ENCODE data around the gene TNFRSF11A. TPM values are rescaled to one million over a fixed set of nuclear protein-coding genes. Genes with fewer than 3 reads are reported as not detected.

Gene TNFRSF11A
- total RNA-seq (2021), result 6.3 and 6.7 TPM in 2 replicates
- percentile 45 among the genes with signal in this experiment for Bru-seq, nascent RNA
- percentile 44 among the genes with signal in this experiment for BruChase-seq, experiment 1, labeled RNA remaining after a 2-hour chase
- percentile 49 among the genes with signal in this experiment for BruChase-seq, experiment 2, labeled RNA remaining after a 6-hour chase
- long read RNA-seq, partial matches to known transcripts, result 0 of 4 reads
- long read RNA-seq, other reads (novel, unspliced or antisense), result 4 of 4 reads

DNA sequence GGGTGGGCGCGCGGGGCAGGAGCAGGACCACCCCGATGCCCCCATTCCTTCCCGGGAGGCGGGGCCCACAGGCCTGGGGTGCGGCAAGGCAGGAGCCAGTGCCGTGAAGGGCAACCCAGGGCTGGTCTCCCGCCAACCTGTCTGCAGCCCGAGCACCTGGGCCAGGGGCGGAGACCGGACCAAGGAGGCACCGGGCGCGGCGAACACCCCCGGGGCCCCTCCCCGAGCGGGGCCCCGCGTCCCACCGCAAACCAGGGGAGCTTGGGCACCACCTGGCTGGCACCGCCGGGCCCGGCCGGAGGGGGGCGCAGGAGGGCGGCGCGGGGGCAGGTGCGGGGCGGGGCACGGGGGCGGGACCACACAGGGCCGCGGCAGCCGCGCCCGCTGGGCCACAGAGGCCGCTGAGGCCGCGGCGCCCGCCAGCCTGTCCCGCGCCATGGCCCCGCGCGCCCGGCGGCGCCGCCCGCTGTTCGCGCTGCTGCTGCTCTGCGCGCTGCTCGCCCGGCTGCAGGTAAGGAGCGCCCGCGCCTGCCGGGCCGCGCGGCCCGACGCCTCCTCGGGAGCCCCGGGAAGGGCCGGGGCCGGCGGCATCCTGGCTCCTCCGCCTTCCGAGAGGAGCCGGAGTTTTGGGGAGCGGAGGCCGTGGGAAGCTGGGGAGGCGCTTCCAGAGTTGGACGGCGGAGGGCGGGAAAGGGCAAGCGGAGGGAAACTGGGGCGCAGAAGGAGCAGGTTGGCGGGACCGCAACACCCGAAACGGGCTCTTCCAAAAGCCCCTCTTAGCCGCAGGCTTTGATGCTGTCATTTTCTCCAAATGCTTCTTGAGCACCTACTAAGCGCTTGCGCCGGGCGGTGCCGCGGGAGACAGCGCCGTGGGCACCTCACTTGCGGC lies at the start of gene TNFRSF11A:
Gene TNFRSF11A, plus strand, starts transcription at position 394 of the 889 bp plus-strand sequence. Its CDS starts 43 bp downstream, at position 437.
- H3K27ac ChIP-seq, result no peak within 1 kb of the TSS
- CTCF ChIA-PET, result interaction anchor here (0.5 to 1.4 kb wide), 3 partner anchors 95 to 652 kb away, joined by 3 to 4 read pairs (median 3); no protein-coding TSS in a partner anchor
- H3K4me2 ChIP-seq, result peak within 1 kb of the TSS; percentile 88
- H3K27me3 ChIP-seq (ENCODE audit: insufficient read depth, low read depth), result no peaks in the 10 kb centered on the region
- BruUV-seq (replicated peaks), result no TSS peak
- peak within 1 kb of the TSS; percentile 88 for H2AFZ ChIP-seq
- no peaks in the 10 kb centered on the region for H4K20me1 ChIP-seq (ENCODE audit: insufficient read depth)
- H3F3A ChIP-seq (ENCODE audit: insufficient read depth, low read depth), result peaks cover 17% of the 10 kb centered on the region
- POLR2A ChIA-PET (ENCODE audit: unreplicated experiment), result interaction anchor here (0.6 kb wide), 1 partner anchor 95 kb away, joined by 4 read pairs; no protein-coding TSS in a partner anchor
- TF ChIP-seq, protein P1, sequence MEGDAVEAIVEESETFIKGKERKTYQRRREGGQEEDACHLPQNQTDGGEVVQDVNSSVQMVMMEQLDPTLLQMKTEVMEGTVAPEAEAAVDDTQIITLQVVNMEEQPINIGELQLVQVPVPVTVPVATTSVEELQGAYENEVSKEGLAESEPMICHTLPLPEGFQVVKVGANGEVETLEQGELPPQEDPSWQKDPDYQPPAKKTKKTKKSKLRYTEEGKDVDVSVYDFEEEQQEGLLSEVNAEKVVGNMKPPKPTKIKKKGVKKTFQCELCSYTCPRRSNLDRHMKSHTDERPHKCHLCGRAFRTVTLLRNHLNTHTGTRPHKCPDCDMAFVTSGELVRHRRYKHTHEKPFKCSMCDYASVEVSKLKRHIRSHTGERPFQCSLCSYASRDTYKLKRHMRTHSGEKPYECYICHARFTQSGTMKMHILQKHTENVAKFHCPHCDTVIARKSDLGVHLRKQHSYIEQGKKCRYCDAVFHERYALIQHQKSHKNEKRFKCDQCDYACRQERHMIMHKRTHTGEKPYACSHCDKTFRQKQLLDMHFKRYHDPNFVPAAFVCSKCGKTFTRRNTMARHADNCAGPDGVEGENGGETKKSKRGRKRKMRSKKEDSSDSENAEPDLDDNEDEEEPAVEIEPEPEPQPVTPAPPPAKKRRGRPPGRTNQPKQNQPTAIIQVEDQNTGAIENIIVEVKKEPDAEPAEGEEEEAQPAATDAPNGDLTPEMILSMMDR (conservative IDR thresholded peaks at IDR 0.05), result peak; percentile 62; the same call in 1 of the 2 replicates
- TF ChIP-seq EZH2 (IDR thresholded peaks at IDR 0.05; ENCODE audit: low read depth), result no peak
- no peaks in the 10 kb centered on the region for H3K9me2 ChIP-seq (ENCODE audit: insufficient read depth)
- peaks cover 11% of the 10 kb centered on the region; the same call in 1 of the 2 replicates for H3K4me1 ChIP-seq (replicated peaks; ENCODE audit: insufficient read depth)
- no peaks in the 10 kb centered on the region for H3K79me2 ChIP-seq (ENCODE audit: low read depth)
- H3K4me3 ChIP-seq, result peak within 1 kb of the TSS; percentile 71
- no peaks in the 10 kb centered on the region for H3K9me3 ChIP-seq (ENCODE audit: insufficient read depth, low read depth)
- no peaks in the 10 kb centered on the region for H3K36me3 ChIP-seq (ENCODE audit: low read depth)
- intact Hi-C loops (cut with micrococcal nuclease; ENCODE audit: unreplicated experiment), result loop anchor here (1.0 to 10.0 kb wide), 4 partner anchors 77 to 259 kb away; partner anchors contain the start of genes PIGN, RELCH and ZCCHC2
- DNase-seq, result peak in 1 of 2 experiments; percentile 60

DNA sequence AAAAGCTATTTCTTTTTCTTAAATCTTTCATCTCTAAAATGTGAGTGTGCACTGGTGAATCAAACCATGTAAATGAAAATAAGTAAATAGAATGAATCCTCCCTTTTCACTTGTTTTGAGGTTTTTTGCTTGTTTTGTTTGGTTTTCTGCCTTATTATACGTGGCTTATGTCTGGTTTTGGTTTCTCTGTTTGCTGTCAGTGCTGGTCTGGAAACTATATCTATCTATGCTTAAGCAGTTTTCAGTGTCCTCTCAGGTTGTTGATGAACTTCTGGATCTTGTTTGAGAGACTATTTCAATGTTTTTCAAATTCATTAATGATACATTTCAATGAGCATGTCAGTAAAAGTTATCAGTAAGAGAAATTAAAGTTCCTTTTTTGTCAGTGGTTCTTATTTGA lies 48.1 kb upstream of the TNFRSF11A start:
- no peak overlapping the region for H3K27ac ChIP-seq
- H4K20me1 ChIP-seq (ENCODE audit: insufficient read depth), result no peaks in the 10 kb centered on the region
- no peak for DNase-seq
- ChIA-PET POLR2A (ENCODE audit: unreplicated experiment) (no interaction called here), CTCF (no interaction called here)
- H3K27me3 ChIP-seq (ENCODE audit: insufficient read depth, low read depth), result no peaks in the 10 kb centered on the region
- H3K4me2 ChIP-seq, result no peak overlapping the region
- H3K9me2 ChIP-seq (ENCODE audit: insufficient read depth), result no peaks in the 10 kb centered on the region
- no peak overlapping the region for H3K4me3 ChIP-seq
- H2AFZ ChIP-seq, result no peak overlapping the region
- H3K4me1 ChIP-seq (replicated peaks; ENCODE audit: insufficient read depth), result peaks cover 15% of the 10 kb centered on the region
- no peaks in the 10 kb centered on the region for H3K79me2 ChIP-seq (ENCODE audit: low read depth)
- BruUV-seq (replicated peaks), result no TSS peak
- no peaks in the 10 kb centered on the region; the same call in 1 of the 2 replicates for H3F3A ChIP-seq (ENCODE audit: insufficient read depth, low read depth)
- H3K36me3 ChIP-seq (ENCODE audit: low read depth), result peaks cover 12% of the 10 kb centered on the region; the same call in 1 of the 2 replicates
- intact Hi-C loops (cut with micrococcal nuclease; ENCODE audit: unreplicated experiment), result no loop called here
- H3K9me3 ChIP-seq (ENCODE audit: insufficient read depth, low read depth), result no peaks in the 10 kb centered on the region
- TF ChIP-seq, protein P1 (conservative IDR thresholded peaks at IDR 0.05), result no peak
- no peak for TF ChIP-seq EZH2 (IDR thresholded peaks at IDR 0.05; ENCODE audit: low read depth)

DNA sequence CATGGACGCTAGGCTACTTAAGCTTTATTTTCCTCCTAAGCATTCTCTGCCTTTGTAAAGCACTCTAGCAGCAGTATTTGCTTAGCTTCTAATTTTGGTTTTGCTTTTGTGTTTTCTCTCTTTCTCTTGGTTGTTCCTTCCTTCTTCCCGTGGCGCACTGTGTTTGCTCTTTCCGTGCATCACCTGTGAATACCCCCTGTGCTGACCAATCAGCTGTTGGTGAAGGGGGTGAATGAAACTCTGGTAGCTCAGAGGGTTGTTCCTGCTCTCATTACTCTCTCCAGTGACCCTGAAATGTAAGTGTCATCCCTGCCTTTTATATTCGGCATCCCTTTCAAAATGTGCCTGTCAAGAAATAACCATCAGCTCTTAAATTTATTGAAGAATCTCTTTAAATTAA lies 45.5 kb upstream of the TNFRSF11A start:
- TF ChIP-seq, protein P1 (conservative IDR thresholded peaks at IDR 0.05), result no peak
- no peak for TF ChIP-seq EZH2 (IDR thresholded peaks at IDR 0.05; ENCODE audit: low read depth)
- no peak overlapping the region for H3K4me2 ChIP-seq
- BruUV-seq (replicated peaks), result no TSS peak
- DNase-seq, result no peak
- no peaks in the 10 kb centered on the region for H4K20me1 ChIP-seq (ENCODE audit: insufficient read depth)
- no peak overlapping the region for H3K4me3 ChIP-seq
- H3F3A ChIP-seq (ENCODE audit: insufficient read depth, low read depth), result no peaks in the 10 kb centered on the region; the same call in 1 of the 2 replicates
- no peaks in the 10 kb centered on the region for H3K27me3 ChIP-seq (ENCODE audit: insufficient read depth, low read depth)
- H3K79me2 ChIP-seq (ENCODE audit: low read depth), result no peaks in the 10 kb centered on the region
- peaks cover 20% of the 10 kb centered on the region for H3K4me1 ChIP-seq (replicated peaks; ENCODE audit: insufficient read depth)
- H3K9me2 ChIP-seq (ENCODE audit: insufficient read depth), result no peaks in the 10 kb centered on the region
- POLR2A ChIA-PET (ENCODE audit: unreplicated experiment), result no interaction called here
- peaks cover 14% of the 10 kb centered on the region; the same call in 1 of the 2 replicates for H3K36me3 ChIP-seq (ENCODE audit: low read depth)
- CTCF ChIA-PET, result no interaction called here
- no peak overlapping the region for H3K27ac ChIP-seq
- intact Hi-C loops (cut with micrococcal nuclease; ENCODE audit: unreplicated experiment), result no loop called here
- no peak overlapping the region for H2AFZ ChIP-seq
- no peaks in the 10 kb centered on the region for H3K9me3 ChIP-seq (ENCODE audit: insufficient read depth, low read depth)
